HG03025 (cell line): ENCODE data around the gene CHST11.
A peak's percentile ranks its signal among the peaks of the same experiment; 100 is the strongest.

ENCODE experiments used
- ATAC-seq: cut with Tn5 transposase; IDR thresholded peaks from one replicate; pipeline ENCODE4 v1.9.1; 2021; ENCODE audit warnings: mild to moderate bottlenecking, moderate library complexity; ENCODE audit not compliant: unreplicated experiment, low FRiP score

Gene CHST11

GRCh38 chr12:104456417-104456949 is at the start of gene CHST11:
Gene CHST11, plus strand, starts transcription at chr12:104456948.
- ATAC-seq, result peak; percentile 50

GRCh38 chr12:104407438-104407837 is 49.3 kb upstream of the CHST11 start:
- no peak for ATAC-seq

GRCh38 chr12:104407922-104408321 is 48.8 kb upstream of the CHST11 start:
- ATAC-seq, result no peak

GRCh38 chr12:104410326-104410725 is 46.4 kb upstream of the CHST11 start:
- ATAC-seq, result no peak

- ATAC-seq, result no peak
Observed at GRCh38 chr12:104410786-104411185, 46.0 kb upstream of the CHST11 start.

GRCh38 chr12:104411826-104412641 is 44.7 kb upstream of the CHST11 start:
- no peak for ATAC-seq

- no peak for ATAC-seq
Observed at GRCh38 chr12:104412681-104413080, 44.1 kb upstream of the CHST11 start.

- ATAC-seq, result no peak
Observed at GRCh38 chr12:104413330-104413729, 43.4 kb upstream of the CHST11 start.

GRCh38 chr12:104414581-104415341 is 42.0 kb upstream of the CHST11 start:
- ATAC-seq, result no peak

- no peak for ATAC-seq
Observed at GRCh38 chr12:104415342-104415980, 41.3 kb upstream of the CHST11 start.

GRCh38 chr12:104416136-104416535 is 40.6 kb upstream of the CHST11 start:
- ATAC-seq, result no peak

GRCh38 chr12:104416585-104416984 is 40.2 kb upstream of the CHST11 start:
- no peak for ATAC-seq

GRCh38 chr12:104419717-104420116 is 37.0 kb upstream of the CHST11 start:
- no peak for ATAC-seq

- no peak for ATAC-seq
Observed at GRCh38 chr12:104420868-104421267, 35.9 kb upstream of the CHST11 start.

- ATAC-seq, result no peak
Observed at GRCh38 chr12:104421343-104421742, 35.4 kb upstream of the CHST11 start.

- ATAC-seq, result no peak
Observed at GRCh38 chr12:104422441-104422840, 34.3 kb upstream of the CHST11 start.

GRCh38 chr12:104423273-104423672 is 33.5 kb upstream of the CHST11 start:
- no peak for ATAC-seq

- no peak for ATAC-seq
Observed at GRCh38 chr12:104423809-104424208, 32.9 kb upstream of the CHST11 start.

GRCh38 chr12:104424955-104425354 is 31.8 kb upstream of the CHST11 start:
- no peak for ATAC-seq

- ATAC-seq, result no peak
Observed at GRCh38 chr12:104425614-104426013, 31.1 kb upstream of the CHST11 start.

GRCh38 chr12:104426926-104427546 is 29.7 kb upstream of the CHST11 start:
- ATAC-seq, result no peak
